GM12892 (cell line): ENCODE measurements around the gene FAM168A.

ENCODE experiments used
- POLR2A ChIP-seq: IDR thresholded peaks from 2 replicates; pipeline ENCODE4 v1.6.1; 2011; ENCODE audit warnings: low read depth, low read length, control low read depth
- POLR2AphosphoS5 ChIP-seq: IDR thresholded peaks from 2 replicates; pipeline ENCODE4 v1.6.1; 2011; ENCODE audit warnings: low read depth, low read length, control low read depth
- TAF1 ChIP-seq: IDR thresholded peaks from 2 replicates; pipeline ENCODE4 v1.6.1; 2011; ENCODE audit warnings: low read depth, mild to moderate bottlenecking, control low read depth, low read length, borderline replicate concordance

DNA sequence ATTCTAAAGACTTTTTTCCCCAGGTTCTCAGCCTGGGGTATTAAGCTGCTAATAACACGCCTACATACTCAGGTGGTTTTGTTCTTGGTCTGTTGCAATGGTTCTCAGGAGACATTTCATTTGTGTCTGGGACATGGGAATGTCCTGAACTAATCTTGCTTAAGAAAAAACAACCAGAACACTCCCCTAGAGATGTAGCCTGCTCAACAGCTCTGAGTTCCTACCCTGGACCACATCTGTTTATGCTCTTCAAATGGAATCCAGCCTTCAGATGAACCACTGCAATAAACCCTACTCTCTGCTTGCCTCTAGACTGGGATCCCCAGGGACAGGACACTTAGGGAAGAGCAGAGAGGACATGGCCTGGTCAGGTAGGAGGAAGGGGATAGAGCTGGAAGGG, 191.8 kb downstream of the FAM168A start:
- no peak for TF ChIP-seq POLR2AphosphoS5
- no peak for TF ChIP-seq TAF1
- no peak for TF ChIP-seq POLR2A
